HG03457 (cell line): ENCODE data around the gene SIM1.
"Not testable (repeated sequence)": the region's sequence is repeated elsewhere in the genome, so short reads cannot be mapped to it uniquely, and the experiment has no call there.

Experiments used
- ATAC-seq: cut with Tn5 transposase; IDR thresholded peaks from one replicate; pipeline ENCODE4 v1.9.1; 2021; ENCODE audit warnings: moderate number of reproducible peaks; ENCODE audit not compliant: unreplicated experiment

Gene SIM1

GRCh38 chr6:100370265-100370664 lies 94.5 kb downstream of the SIM1 start:
- ATAC-seq = no peak

GRCh38 chr6:100366419-100366818 lies 98.3 kb downstream of the SIM1 start:
- ATAC-seq = no peak

- ATAC-seq = no peak
Measured at GRCh38 chr6:100363651-100364050, 101.1 kb downstream of the SIM1 start.

GRCh38 chr6:100354736-100355641 lies 109.7 kb downstream of the SIM1 start:
- not testable (repeated sequence) for ATAC-seq

- no peak for ATAC-seq
Measured at GRCh38 chr6:100353276-100354015, 111.3 kb downstream of the SIM1 start.

- ATAC-seq = no peak
Measured at GRCh38 chr6:100350139-100350538, 114.6 kb downstream of the SIM1 start.

- no peak for ATAC-seq
Measured at GRCh38 chr6:100349366-100349765, 115.4 kb downstream of the SIM1 start.

- ATAC-seq = no peak
Measured at GRCh38 chr6:100347901-100348550, 116.7 kb downstream of the SIM1 start.

GRCh38 chr6:100346828-100347227 lies 117.9 kb downstream of the SIM1 start:
- no peak for ATAC-seq

- ATAC-seq = no peak
Measured at GRCh38 chr6:100346203-100346602, 118.5 kb downstream of the SIM1 start.

GRCh38 chr6:100344761-100345160 lies 120.0 kb downstream of the SIM1 start:
- ATAC-seq = no peak

GRCh38 chr6:100344321-100344720 lies 120.4 kb downstream of the SIM1 start:
- no peak for ATAC-seq

- no peak for ATAC-seq
Measured at GRCh38 chr6:100343316-100344077, 121.2 kb downstream of the SIM1 start.

- no peak for ATAC-seq
Measured at GRCh38 chr6:100342830-100343229, 121.9 kb downstream of the SIM1 start.

GRCh38 chr6:100339574-100340255 lies 125.0 kb downstream of the SIM1 start:
- ATAC-seq = no peak

- ATAC-seq = no peak
Measured at GRCh38 chr6:100338090-100338489, 126.6 kb downstream of the SIM1 start.

GRCh38 chr6:100336876-100337275 lies 127.8 kb downstream of the SIM1 start:
- ATAC-seq = no peak

GRCh38 chr6:100335991-100336390 lies 128.7 kb downstream of the SIM1 start:
- ATAC-seq = no peak
